Measurements from ENCODE around the gene NR6A1.
"Not testable (repeated sequence)": the region's sequence is repeated elsewhere in the genome, so short reads cannot be mapped to it uniquely, and the experiment has no call there.

NR6A1 gene

GRCh38 chr9:124741149-124741548, 30.0 kb downstream of the NR6A1 start:
- DNase-seq (ENCODE audit: extremely low read depth, insufficient read length) = no peak
- TF ChIP-seq CTCF (IDR thresholded peaks at IDR 0.05; ENCODE audit: insufficient read depth, low read length, poor library complexity, severe bottlenecking) = no peak
- Histone ChIP-seq H3K27me3 (replicated peaks; ENCODE audit: control insufficient read depth, insufficient read depth, low read length) (no peaks in the 10 kb centered on the region), H3K4me3 (replicated peaks; ENCODE audit: low read depth, low read length) (no peak overlapping the region), H3K36me3 (ENCODE audit: control insufficient read depth, insufficient read depth, low read length) (no peaks in the 10 kb centered on the region; the same call in 1 of the 2 replicates)

- no peak for TF ChIP-seq CTCF (IDR thresholded peaks at IDR 0.05; ENCODE audit: insufficient read depth, low read length, poor library complexity, severe bottlenecking)
Observed at GRCh38 chr9:124739360-124739759, 31.8 kb downstream of the NR6A1 start.

GRCh38 chr9:124738075-124738474, 33.0 kb downstream of the NR6A1 start:
- H3K36me3 ChIP-seq (ENCODE audit: control insufficient read depth, insufficient read depth, low read length); H3K4me3 ChIP-seq (replicated peaks; ENCODE audit: low read depth, low read length); DNase-seq (ENCODE audit: extremely low read depth, insufficient read length); H3K27me3 ChIP-seq (replicated peaks; ENCODE audit: control insufficient read depth, insufficient read depth, low read length): not testable (repeated sequence)

More at GRCh38 chr9:124739360-124739759, 31.8 kb downstream of the NR6A1 start:
- H3K4me3 ChIP-seq (replicated peaks; ENCODE audit: low read depth, low read length) = no peak overlapping the region
- no peak for DNase-seq (ENCODE audit: extremely low read depth, insufficient read length)
- no peaks in the 10 kb centered on the region; the same call in 1 of the 2 replicates for H3K36me3 ChIP-seq (ENCODE audit: control insufficient read depth, insufficient read depth, low read length)
- H3K27me3 ChIP-seq (replicated peaks; ENCODE audit: control insufficient read depth, insufficient read depth, low read length) = no peaks in the 10 kb centered on the region

- Histone ChIP-seq H3K36me3 (ENCODE audit: control insufficient read depth, insufficient read depth, low read length) (no peaks in the 10 kb centered on the region; the same call in 1 of the 2 replicates), H3K4me3 (replicated peaks; ENCODE audit: low read depth, low read length) (no peak overlapping the region), H3K27me3 (replicated peaks; ENCODE audit: control insufficient read depth, insufficient read depth, low read length) (no peaks in the 10 kb centered on the region)
- DNase-seq (ENCODE audit: extremely low read depth, insufficient read length) = no peak
- no peak for TF ChIP-seq CTCF (IDR thresholded peaks at IDR 0.05; ENCODE audit: insufficient read depth, low read length, poor library complexity, severe bottlenecking)
Observed at GRCh38 chr9:124735121-124735520, 36.0 kb downstream of the NR6A1 start.

GRCh38 chr9:124734741-124735083, 36.4 kb downstream of the NR6A1 start:
- H3K27me3 ChIP-seq (replicated peaks; ENCODE audit: control insufficient read depth, insufficient read depth, low read length); H3K4me3 ChIP-seq (replicated peaks; ENCODE audit: low read depth, low read length); DNase-seq (ENCODE audit: extremely low read depth, insufficient read length); H3K36me3 ChIP-seq (ENCODE audit: control insufficient read depth, insufficient read depth, low read length): not testable (repeated sequence)

- Histone ChIP-seq H3K4me3 (replicated peaks; ENCODE audit: low read depth, low read length) (no peak overlapping the region), H3K27me3 (replicated peaks; ENCODE audit: control insufficient read depth, insufficient read depth, low read length) (no peaks in the 10 kb centered on the region), H3K36me3 (ENCODE audit: control insufficient read depth, insufficient read depth, low read length) (no peaks in the 10 kb centered on the region)
- no peak for DNase-seq (ENCODE audit: extremely low read depth, insufficient read length)
- TF ChIP-seq CTCF (IDR thresholded peaks at IDR 0.05; ENCODE audit: insufficient read depth, low read length, poor library complexity, severe bottlenecking) = no peak
Observed at GRCh38 chr9:124733964-124734740, 37.0 kb downstream of the NR6A1 start.

- no peak for DNase-seq (ENCODE audit: extremely low read depth, insufficient read length)
- no peak overlapping the region for H3K4me3 ChIP-seq (replicated peaks; ENCODE audit: low read depth, low read length)
- H3K27me3 ChIP-seq (replicated peaks; ENCODE audit: control insufficient read depth, insufficient read depth, low read length) = no peaks in the 10 kb centered on the region
- no peaks in the 10 kb centered on the region for H3K36me3 ChIP-seq (ENCODE audit: control insufficient read depth, insufficient read depth, low read length)
- no peak for TF ChIP-seq CTCF (IDR thresholded peaks at IDR 0.05; ENCODE audit: insufficient read depth, low read length, poor library complexity, severe bottlenecking)
Observed at GRCh38 chr9:124730772-124731171, 40.3 kb downstream of the NR6A1 start.
